Breast epithelium (tissue), 3 donors: ENCODE results near the gene POLD1.

Experiments used
- CTCF ChIP-seq, 3 donors: fragments of 450-650 bp; IDR thresholded peaks; one replicate each; pipeline ENCODE4 v1.5.1; 2016 to 2017; ENCODE audit warnings: antibody characterized with exemption in 3 of 3, mild to moderate bottlenecking in 3 of 3, moderate library complexity in 3 of 3
- POLR2AphosphoS5 ChIP-seq, 3 donors: sonication (generic); formaldehyde crosslinking; IDR thresholded peaks; one replicate each; pipeline ENCODE4 v1.6.1; 2017; ENCODE audit warnings: antibody characterized with exemption in 3 of 3

GRCh38 chr19:50431343-50432220, 47.4 kb downstream of the POLD1 start:
- TF ChIP-seq CTCF (IDR thresholded peaks at IDR 0.05) (no peak), POLR2AphosphoS5 (IDR thresholded peaks at IDR 0.05) (peak in 2 of 3 donors; percentile 36 to 48)
